SK-N-SH treated with all-trans-retinoic acid at 6 μM for 48 hours (cell line): Measurements from ENCODE around the gene SARS2.

ENCODE experiments used
- CREB5 ChIP-seq: fragments of 250-450 bp; sonication (Bioruptor Pico); IDR thresholded peaks from 2 replicates; pipeline ENCODE4 v1.5.1; 2020; ENCODE audit warnings: low read depth, mild to moderate bottlenecking, moderate library complexity
- CSDC2 ChIP-seq: fragments of 250-450 bp; sonication (Bioruptor Pico); IDR thresholded peaks from 2 replicates; pipeline ENCODE4 v1.5.0; 2020; ENCODE audit warnings: mild to moderate bottlenecking, moderate library complexity
- CSRNP3 ChIP-seq: fragments of 250-450 bp; sonication (Bioruptor Pico); IDR thresholded peaks from 2 replicates; pipeline ENCODE4 v1.5.1; 2021; ENCODE audit warnings: mild to moderate bottlenecking, moderate library complexity
- ISL1 ChIP-seq: fragments of 250-450 bp; sonication (Bioruptor Pico); IDR thresholded peaks from 2 replicates; pipeline ENCODE4 v2.1.2; 2022; ENCODE audit warnings: mild to moderate bottlenecking, moderate library complexity
- OSR1 ChIP-seq: fragments of 250-450 bp; sonication (Bioruptor Pico); IDR thresholded peaks from 2 replicates; pipeline ENCODE4 v1.8.0; 2022; ENCODE audit warnings: moderate library complexity, mild to moderate bottlenecking, inconsistent platforms
- PATZ1 ChIP-seq: fragments of 250-450 bp; sonication (Bioruptor Pico); IDR thresholded peaks from 2 replicates; pipeline ENCODE4 v1.8.0; 2020; ENCODE audit warnings: mild to moderate bottlenecking, moderate library complexity, borderline replicate concordance
- RARB ChIP-seq: fragments of 250-450 bp; sonication (Bioruptor Pico); IDR thresholded peaks from 2 replicates; pipeline ENCODE4 v1.8.0; 2021; ENCODE audit warnings: mild to moderate bottlenecking, moderate library complexity
- TSHZ2 ChIP-seq: fragments of 250-450 bp; sonication (Bioruptor Pico); IDR thresholded peaks from 2 replicates; pipeline ENCODE4 v1.5.0; 2020; ENCODE audit warnings: mild to moderate bottlenecking, moderate library complexity
- ZNF70 ChIP-seq: fragments of 450-650 bp; formaldehyde crosslinking; IDR thresholded peaks from 2 replicates; pipeline ENCODE4 v1.5.0; 2020; ENCODE audit warnings: mild to moderate bottlenecking, moderate library complexity

GRCh38 chr19:38870612-38871011, 60.0 kb downstream of the SARS2 start:
- TF ChIP-seq ISL1 (no peak), TSHZ2 (CRISPR knock-in tag) (no peak), PATZ1 (no peak), CREB5 (CRISPR knock-in tag) (no peak), RARB (CRISPR knock-in tag) (no peak), CSDC2 (CRISPR knock-in tag) (no peak), OSR1 (no peak), CSRNP3 (CRISPR knock-in tag) (no peak), ZNF70 (CRISPR knock-in tag) (no peak)
